Measurements from ENCODE around the gene B3GAT1.

The B3GAT1 gene

DNA sequence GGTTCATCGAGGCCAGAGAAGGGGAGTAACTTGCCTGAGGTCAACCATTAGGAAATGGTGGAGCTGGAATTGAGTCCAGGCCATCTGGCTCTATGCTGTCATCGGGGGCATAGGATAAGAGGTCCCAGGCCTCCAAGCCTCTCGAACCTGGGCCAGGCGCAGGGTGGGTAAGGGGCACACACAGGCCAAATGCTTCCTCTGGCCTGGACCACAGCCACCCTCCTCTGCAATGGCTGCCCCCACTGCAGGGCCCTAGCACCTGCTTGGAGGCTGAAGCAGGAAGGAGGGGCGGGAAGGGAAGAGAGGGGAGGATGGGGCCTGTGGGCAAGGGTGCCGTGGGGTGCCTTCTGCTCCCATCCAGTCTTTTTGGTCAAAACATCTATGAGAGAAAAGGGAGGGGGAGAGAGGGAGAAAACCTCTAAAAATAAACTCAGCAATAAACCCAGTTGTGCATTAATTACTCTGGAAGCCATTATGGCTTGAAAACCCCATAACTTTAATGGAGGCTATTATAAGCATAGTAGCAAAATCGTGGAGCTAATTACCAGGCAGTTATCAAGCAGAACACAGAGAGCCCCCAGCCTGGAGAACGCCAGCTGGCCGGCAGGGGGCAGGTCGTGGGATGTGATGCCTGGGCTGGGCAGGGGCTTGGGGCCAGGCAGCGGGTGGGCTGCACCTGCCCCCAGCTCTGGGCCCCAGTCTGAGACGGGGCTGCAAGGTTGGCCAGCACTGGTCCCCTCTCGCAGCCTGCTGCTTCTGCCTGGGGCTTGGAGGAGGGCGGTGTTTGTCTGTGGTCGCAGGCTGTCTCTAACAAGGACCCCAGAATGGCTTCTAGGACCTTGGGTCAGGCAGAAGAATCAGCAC lies 21.1 kb downstream of the B3GAT1 start:
- DNase-seq (ENCODE audit: low read depth) = no peak

- no peak for DNase-seq (ENCODE audit: low read depth)
These were observed 22.4 kb downstream of the B3GAT1 start for GRCh38 chr11:134389464-134390180.

DNA sequence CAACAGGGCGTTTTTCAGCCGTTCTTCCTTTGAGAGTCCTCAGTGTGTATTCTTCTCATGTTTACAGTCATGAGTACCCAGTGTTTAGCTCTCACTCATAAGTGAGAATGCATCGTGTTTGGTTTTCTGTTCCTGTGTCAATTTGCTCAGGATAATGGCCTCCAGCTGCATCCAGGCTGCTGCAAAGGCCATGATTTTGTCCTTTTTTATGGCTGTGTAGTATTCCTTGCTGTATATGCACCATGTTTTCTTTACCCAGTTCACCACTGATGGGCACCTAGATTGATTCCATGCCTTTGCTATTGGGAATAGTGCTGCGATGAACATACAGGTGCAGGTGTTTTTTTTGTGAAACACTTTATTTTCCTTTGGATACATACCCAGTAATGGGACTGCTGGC lies 23.5 kb downstream of the B3GAT1 start:
- no peak for DNase-seq (ENCODE audit: low read depth)

DNA sequence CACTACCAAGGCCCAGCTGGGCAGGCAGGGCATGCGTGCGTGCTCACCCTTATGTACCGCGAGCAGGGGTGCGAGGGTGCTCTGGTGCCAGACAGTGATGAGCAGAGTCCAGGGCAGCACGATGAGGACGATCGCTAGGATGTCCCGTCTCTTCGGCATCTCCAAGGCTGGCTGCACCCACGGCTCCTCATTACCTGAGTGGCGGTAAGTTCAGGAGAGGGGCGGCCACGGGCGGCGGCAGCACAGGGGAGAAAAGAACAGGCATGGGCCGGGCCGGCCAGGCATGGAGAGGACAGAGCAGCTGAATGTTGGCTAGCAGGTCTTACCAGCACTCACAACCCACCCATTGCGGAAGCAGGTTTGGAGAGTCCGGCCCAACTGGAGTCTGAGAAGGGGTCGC lies 24.5 kb downstream of the B3GAT1 start:
- no peak for DNase-seq (ENCODE audit: low read depth)

GRCh38 chr11:134386945-134387344 lies 25.1 kb downstream of the B3GAT1 start:
- no peak for DNase-seq (ENCODE audit: low read depth)

GRCh38 chr11:134385774-134386565 lies 26.1 kb downstream of the B3GAT1 start:
- no peak for DNase-seq (ENCODE audit: low read depth)

DNA sequence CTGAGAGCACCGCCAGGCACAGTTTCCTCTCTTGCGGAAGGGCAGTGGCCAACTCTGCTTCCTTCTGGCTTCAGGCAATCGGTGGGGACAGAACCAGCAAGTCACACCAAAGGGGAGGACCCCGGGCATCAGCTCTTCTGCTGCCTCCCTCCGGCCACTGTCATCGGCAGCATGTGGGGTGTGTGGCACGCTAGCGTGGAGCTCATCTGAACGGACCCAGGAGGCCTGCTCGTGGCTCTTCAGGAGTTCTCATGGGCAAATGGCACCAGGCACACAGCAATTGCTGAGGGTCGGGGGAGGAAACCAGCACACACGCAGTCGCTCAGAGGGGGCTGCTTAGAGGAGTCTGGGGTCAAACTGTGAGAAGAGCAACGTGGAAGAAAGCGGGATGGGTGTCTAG lies 26.9 kb downstream of the B3GAT1 start:
- DNase-seq (ENCODE audit: low read depth) = no peak

DNA sequence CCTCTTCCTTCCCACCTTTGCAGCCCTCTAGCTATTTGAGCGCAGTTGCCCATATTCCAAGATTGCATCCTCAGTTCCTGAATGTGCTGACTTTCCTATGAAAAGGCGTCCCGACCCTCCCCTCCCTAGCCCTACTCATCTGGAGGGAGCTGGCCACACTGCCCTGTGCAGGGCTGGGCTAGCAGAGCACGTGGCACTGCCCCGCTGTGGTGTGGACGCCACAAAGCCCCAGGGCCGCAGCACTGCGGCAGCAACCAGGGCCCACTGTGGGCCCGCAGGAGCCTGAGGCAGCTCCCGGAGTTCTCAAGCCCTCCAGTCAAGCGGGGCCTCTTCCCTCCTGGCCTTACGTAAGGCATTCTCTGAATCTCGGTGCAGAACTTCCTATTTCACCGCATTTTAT lies 27.6 kb downstream of the B3GAT1 start:
- no peak for DNase-seq (ENCODE audit: low read depth)

- DNase-seq (ENCODE audit: low read depth) = no peak
These were observed 28.3 kb downstream of the B3GAT1 start for GRCh38 chr11:134383576-134384221.

DNA sequence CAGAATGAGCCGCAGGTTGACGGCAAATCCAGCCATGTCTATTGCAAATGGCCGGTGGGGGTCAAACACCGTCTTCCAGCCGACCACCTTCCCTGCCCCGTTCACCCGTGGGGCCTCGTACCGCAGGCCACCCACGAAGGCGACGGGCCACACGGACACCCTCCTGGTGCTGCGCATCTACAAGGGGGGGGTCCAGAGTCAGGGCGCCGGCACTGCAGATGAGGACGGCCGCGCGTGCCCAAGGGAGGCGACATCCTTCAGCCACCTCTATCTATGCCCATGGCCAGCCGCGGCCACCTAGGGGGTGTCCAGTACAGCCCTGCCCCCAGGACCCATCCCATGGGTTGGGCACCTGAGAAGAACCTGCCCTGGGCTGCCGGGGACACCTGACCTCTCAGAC lies 29.2 kb downstream of the B3GAT1 start:
- DNase-seq (ENCODE audit: low read depth) = no peak

DNA sequence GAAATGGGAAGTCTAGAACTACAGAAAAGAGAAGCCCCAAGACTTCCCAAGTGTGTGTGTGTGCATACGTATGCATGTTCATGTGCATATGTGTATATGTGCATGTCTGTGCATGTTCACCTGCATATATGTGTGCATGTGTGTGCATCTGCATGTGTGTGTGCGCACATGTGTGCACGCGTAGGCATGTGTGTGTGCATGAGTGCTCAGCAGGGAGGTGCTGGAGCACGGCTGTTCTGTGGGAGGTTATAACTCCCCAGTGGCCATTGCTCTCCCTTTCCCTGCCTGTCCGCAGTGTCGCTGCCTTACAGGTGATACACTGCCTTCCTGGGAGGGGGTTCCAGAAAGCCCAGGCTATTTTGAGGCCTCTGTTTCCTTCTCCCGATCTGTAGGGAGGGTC lies 29.8 kb downstream of the B3GAT1 start:
- no peak for DNase-seq (ENCODE audit: low read depth)

DNA sequence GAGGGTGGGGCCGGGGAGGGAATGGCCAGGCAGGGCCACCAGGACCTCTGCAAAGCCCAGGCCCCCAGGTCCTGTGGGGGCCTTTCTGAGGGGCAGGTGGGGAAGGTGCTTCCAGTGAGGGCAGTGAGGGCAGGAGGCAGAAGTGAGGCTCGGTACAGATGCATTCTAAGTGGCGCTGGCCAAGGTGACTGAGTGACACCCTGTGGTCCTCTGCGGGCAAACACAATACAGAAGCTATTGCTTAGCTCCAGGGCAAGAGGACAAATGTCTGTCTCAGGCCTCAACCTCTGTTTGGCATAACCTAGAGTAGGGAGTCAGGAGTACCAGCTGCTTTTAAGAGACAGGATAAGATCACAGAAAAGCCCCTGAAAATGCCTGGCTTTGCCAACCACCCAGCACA lies 31.3 kb downstream of the B3GAT1 start:
- no peak for DNase-seq (ENCODE audit: low read depth)

- no peak for DNase-seq (ENCODE audit: low read depth)
These were observed 31.8 kb downstream of the B3GAT1 start for GRCh38 chr11:134380229-134380628.

DNA sequence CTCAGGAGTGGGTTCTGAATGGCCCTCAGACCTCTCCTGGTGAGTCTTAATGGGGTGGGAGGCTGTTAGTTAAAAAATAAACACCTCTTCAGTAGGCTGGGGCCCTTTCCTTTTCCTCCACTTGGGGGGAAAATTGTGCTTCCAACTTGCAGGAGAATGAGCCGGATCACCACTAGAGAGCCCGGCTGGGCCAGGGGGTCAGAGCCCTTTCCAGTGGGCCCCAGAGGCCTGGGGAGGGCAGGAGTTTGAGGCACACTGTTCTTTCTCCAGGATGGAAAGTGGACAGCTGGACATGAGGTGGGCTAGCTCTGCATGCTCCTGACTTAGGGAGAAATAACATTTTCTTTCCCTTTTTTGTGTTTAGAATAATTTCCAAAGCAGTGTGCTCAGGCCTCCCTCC lies 32.8 kb downstream of the B3GAT1 start:
- no peak for DNase-seq (ENCODE audit: low read depth)

- no peak for DNase-seq (ENCODE audit: low read depth)
These were observed 34.2 kb downstream of the B3GAT1 start for GRCh38 chr11:134377876-134378275.

GRCh38 chr11:134376150-134376921 lies 35.7 kb downstream of the B3GAT1 start:
- DNase-seq (ENCODE audit: low read depth) = no peak

- DNase-seq (ENCODE audit: low read depth) = no peak
These were observed 37.0 kb downstream of the B3GAT1 start for GRCh38 chr11:134374891-134375550.

GRCh38 chr11:134374171-134374570 lies 37.9 kb downstream of the B3GAT1 start:
- no peak for DNase-seq (ENCODE audit: low read depth)

- no peak for DNase-seq (ENCODE audit: low read depth)
These were observed 38.4 kb downstream of the B3GAT1 start for GRCh38 chr11:134373591-134374052.

GRCh38 chr11:134372961-134373360 lies 39.1 kb downstream of the B3GAT1 start:
- DNase-seq (ENCODE audit: low read depth) = no peak

DNA sequence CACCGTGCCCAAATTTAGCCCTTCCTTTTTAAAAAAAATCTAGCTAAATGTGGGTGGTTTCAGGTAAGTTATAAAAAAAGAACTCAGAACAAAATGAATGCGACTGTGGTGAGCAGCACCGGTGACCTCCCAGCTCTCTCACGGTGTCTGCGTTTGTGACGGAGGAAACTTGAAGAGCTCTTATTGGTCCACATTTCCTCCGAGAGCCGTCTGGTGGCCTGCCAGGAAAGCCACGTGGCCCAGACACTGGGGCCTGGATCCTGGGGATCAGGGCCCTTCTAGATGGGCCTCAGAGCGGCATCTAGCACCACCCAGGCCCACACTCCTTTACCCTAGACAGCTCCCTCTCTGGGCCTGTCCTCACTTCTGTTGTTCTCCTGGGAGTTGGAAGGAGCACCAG lies 39.5 kb downstream of the B3GAT1 start:
- DNase-seq (ENCODE audit: low read depth) = no peak
